Left ventricle myocardium inferior (tissue), 1 donor: ENCODE measurements around the gene DRD3. TPM values are rescaled to one million over a fixed set of nuclear protein-coding genes. Genes with fewer than 3 reads are reported as not detected.

Experiments
- DNase-seq: peaks from one replicate; pipeline ENCODE4 v3.0.0-alpha.2; 2020
- H3K27ac ChIP-seq: fragments of 200-600 bp; replicated peaks from 2 replicates; pipeline ENCODE4 v1.8.0; 2021
- H3K27me3 ChIP-seq: fragments of 200-600 bp; 2 replicates; pipeline ENCODE4 v1.8.0; 2021; ENCODE audit warnings: low read depth
- H3K36me3 ChIP-seq: fragments of 200-600 bp; 2 replicates; pipeline ENCODE4 v1.8.0; 2021
- H3K4me1 ChIP-seq: fragments of 200-600 bp; 2 replicates; pipeline ENCODE4 v1.8.0; 2021
- H3K4me3 ChIP-seq: fragments of 200-600 bp; 2 replicates; pipeline ENCODE4 v1.8.0; 2021; ENCODE audit warnings: mild to moderate bottlenecking, moderate library complexity
- H3K9me3 ChIP-seq: fragments of 200-600 bp; replicated peaks from 2 replicates; pipeline ENCODE4 v1.8.0; 2021
- CTCF ChIP-seq: fragments of 200-600 bp; IDR thresholded peaks from 2 replicates; pipeline ENCODE4 v1.8.0; 2021; ENCODE audit warnings: antibody characterized with exemption, mild to moderate bottlenecking, borderline replicate concordance
- intact Hi-C: fragments of 100-400 bp; cut with micrococcal nuclease; formaldehyde crosslinking; loops from one replicate; pipeline ENCODE4 v1.11.0; 2022
- total RNA-seq: library from RNA; stranded (reverse); fragmentation: NEBNext Ultra II Directional; extraction: Animal tissue kit (Norgen Biotek cat#: 25700); gene quantifications from one replicate; pipeline ENCODE4 v1.2.1, GENCODE V29; 2021
- donor health status: DM: no; HTN: yes; CAD: no; lungs with severe emphysema.

The DRD3 gene
- total RNA-seq, 1 donor from 2014 or later: not detected

GRCh38 chr3:114207768-114208167 lies 28.9 kb upstream of the DRD3 start:
- DNase-seq: no peak
- intact Hi-C loops: no loop called here
- Histone ChIP-seq H3K9me3 (no peaks in the 10 kb centered on the region), H3K36me3 (no peaks in the 10 kb centered on the region), H3K27me3 (peaks cover 13% of the 10 kb centered on the region), H3K27ac (no peak overlapping the region), H3K4me3 (no peak overlapping the region), H3K4me1 (no peaks in the 10 kb centered on the region)
- no peak for TF ChIP-seq CTCF

DNA sequence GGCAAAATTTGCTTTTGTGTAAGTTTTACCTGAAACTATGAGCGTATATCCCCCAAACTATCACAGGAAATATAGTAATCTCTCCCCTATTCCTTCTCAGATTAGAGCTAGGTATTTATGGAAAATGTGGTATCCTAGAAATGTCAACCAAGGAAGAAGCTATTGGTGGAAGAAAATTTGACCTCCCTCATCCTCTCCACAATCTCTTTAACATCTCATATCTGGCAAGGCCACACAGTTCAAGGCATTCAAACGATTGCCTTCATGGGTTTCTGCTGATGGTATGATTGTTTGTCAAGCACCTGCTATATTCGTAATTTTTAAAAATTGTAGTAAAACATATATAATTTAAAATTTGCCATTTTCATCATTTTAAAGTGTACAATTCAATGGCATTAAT lies 27.5 kb upstream of the DRD3 start:
- Histone ChIP-seq H3K36me3 (no peaks in the 10 kb centered on the region), H3K9me3 (no peaks in the 10 kb centered on the region), H3K27ac (no peak overlapping the region), H3K4me1 (no peaks in the 10 kb centered on the region), H3K27me3 (peaks cover 5% of the 10 kb centered on the region), H3K4me3 (no peak overlapping the region)
- no peak for TF ChIP-seq CTCF
- no peak for DNase-seq
- intact Hi-C loops: no loop called here

DNA sequence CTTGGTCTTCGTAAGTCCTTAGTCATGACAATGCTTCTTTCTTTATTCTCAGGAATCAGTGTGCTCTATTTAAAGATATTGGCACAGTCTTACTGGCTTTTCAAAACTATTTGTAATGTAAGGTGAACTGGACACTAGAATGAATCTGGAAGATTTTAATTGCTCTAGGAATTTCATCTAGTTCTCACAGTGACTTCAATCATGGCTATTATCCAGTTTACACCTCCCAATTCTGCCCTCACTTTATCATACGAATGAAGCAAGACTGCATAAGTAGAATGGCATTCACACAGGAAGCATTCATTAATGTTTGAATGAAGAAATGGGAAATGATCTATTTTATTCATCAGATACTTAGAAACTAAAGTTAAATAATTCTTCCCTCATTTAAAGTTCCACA lies 26.7 kb upstream of the DRD3 start:
- H3K27ac ChIP-seq: no peak overlapping the region
- no peak for TF ChIP-seq CTCF
- intact Hi-C loops: no loop called here
- no peaks in the 10 kb centered on the region for H3K9me3 ChIP-seq
- H3K36me3 ChIP-seq: no peaks in the 10 kb centered on the region
- DNase-seq: no peak
- no peak overlapping the region for H3K4me3 ChIP-seq
- no peaks in the 10 kb centered on the region for H3K4me1 ChIP-seq
- H3K27me3 ChIP-seq: peaks cover 5% of the 10 kb centered on the region

DNA sequence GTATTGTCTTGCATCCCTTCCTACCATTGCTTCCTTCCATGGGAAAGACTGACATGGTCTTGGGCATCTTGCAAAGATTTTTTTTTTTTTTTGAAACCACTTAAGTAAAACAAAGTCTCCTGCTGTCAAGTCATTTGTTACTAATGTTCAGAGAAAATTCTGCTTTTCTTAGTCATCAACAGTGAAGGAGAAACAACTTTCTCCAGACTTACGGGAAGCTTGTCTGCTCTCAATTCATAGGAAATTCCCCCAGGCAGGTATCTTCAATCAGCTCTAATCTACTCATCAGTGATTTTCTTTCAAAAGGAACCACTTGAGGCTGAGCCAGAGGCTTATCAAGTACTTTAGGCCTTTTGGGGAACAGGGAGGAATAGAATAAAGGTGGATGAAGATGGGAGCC lies 15.9 kb upstream of the DRD3 start:
- Histone ChIP-seq H3K27ac (no peak overlapping the region), H3K27me3 (no peaks in the 10 kb centered on the region), H3K4me1 (no peaks in the 10 kb centered on the region), H3K36me3 (no peaks in the 10 kb centered on the region), H3K4me3 (no peak overlapping the region), H3K9me3 (no peaks in the 10 kb centered on the region)
- intact Hi-C loops: no loop called here
- TF ChIP-seq CTCF: no peak
- DNase-seq: no peak

GRCh38 chr3:114192136-114192535 lies 13.3 kb upstream of the DRD3 start:
- TF ChIP-seq CTCF: no peak
- H3K27ac ChIP-seq: no peak overlapping the region
- H3K4me1 ChIP-seq: no peaks in the 10 kb centered on the region
- H3K27me3 ChIP-seq: peaks cover 7% of the 10 kb centered on the region
- DNase-seq: no peak
- H3K9me3 ChIP-seq: no peaks in the 10 kb centered on the region
- H3K36me3 ChIP-seq: no peaks in the 10 kb centered on the region
- intact Hi-C loops: no loop called here
- H3K4me3 ChIP-seq: no peak overlapping the region

GRCh38 chr3:114186501-114186900 lies 7.6 kb upstream of the DRD3 start:
- no peak for DNase-seq
- Histone ChIP-seq H3K27me3 (peaks cover 8% of the 10 kb centered on the region), H3K9me3 (peaks cover 25% of the 10 kb centered on the region), H3K4me3 (no peak overlapping the region), H3K4me1 (no peaks in the 10 kb centered on the region), H3K27ac (no peak overlapping the region), H3K36me3 (no peaks in the 10 kb centered on the region)
- intact Hi-C loops: no loop called here
- no peak for TF ChIP-seq CTCF
